GM06990 (cell line): ENCODE data around the gene DKC1.

ENCODE experiments used
- DNase-seq: peaks from one replicate; pipeline ENCODE4 v3.0.0-alpha.2; 2011; ENCODE audit not compliant: insufficient read length; ENCODE audit errors: extremely low read depth
- H3K27me3 ChIP-seq: replicated peaks from 2 replicates; pipeline ENCODE4 v1.6.0; 2011; ENCODE audit warnings: low read length; ENCODE audit not compliant: control insufficient read depth, insufficient read depth
- H3K36me3 ChIP-seq: 2 replicates; pipeline ENCODE4 v1.5.1; 2011; ENCODE audit warnings: low read length; ENCODE audit not compliant: control insufficient read depth, insufficient read depth
- H3K4me3 ChIP-seq: replicated peaks from 2 replicates; pipeline ENCODE4 v1.5.1; 2011; ENCODE audit warnings: low read depth, mild to moderate bottlenecking, control low read depth, low read length
- CTCF ChIP-seq: IDR thresholded peaks from 2 replicates; pipeline ENCODE4 v1.5.1; 2011; ENCODE audit warnings: low read length, control low read depth, mild to moderate bottlenecking, inconsistent platforms; ENCODE audit not compliant: insufficient read depth, poor library complexity, severe bottlenecking

DKC1 gene

DNA sequence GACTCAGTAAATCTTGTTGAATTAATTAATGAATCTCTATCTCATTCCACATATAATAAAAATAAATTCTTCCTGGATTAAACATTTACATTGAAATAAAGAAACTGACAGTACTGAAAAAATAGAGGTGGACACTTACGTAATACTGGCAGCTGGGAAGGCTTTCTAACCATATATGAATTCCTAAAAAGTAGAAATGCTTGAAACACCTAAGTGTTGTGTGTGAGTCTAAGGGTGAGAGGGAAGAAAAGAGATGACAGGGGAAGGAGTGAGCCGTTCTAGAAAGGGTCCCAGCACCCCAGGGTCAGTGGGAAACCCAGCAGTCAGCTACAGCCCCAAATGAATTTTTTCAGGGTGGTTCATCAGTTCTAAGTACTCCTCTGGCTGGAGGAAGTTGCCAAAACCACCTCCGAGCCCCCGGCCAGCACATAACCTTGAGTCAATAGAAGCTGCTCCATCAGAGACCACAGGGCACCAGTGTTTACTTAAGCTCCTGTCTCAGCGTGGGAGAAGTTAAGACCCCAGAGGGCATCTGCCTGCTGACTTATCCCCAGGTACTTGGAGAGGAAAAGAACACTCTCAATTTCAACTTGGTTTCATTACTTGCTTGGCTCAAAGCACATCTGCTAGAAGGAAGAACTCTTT is 30.1 kb upstream of the DKC1 start:
- no peaks in the 10 kb centered on the region for H3K36me3 ChIP-seq
- no peak for TF ChIP-seq CTCF
- no peaks in the 10 kb centered on the region for H3K27me3 ChIP-seq
- no peak for DNase-seq
- H3K4me3 ChIP-seq = no peak overlapping the region

GRCh38 chrX:154733066-154733425 is 29.6 kb upstream of the DKC1 start:
- Histone ChIP-seq H3K4me3 (no peak overlapping the region), H3K27me3 (no peaks in the 10 kb centered on the region), H3K36me3 (no peaks in the 10 kb centered on the region)
- no peak for TF ChIP-seq CTCF
- DNase-seq = no peak

DNA sequence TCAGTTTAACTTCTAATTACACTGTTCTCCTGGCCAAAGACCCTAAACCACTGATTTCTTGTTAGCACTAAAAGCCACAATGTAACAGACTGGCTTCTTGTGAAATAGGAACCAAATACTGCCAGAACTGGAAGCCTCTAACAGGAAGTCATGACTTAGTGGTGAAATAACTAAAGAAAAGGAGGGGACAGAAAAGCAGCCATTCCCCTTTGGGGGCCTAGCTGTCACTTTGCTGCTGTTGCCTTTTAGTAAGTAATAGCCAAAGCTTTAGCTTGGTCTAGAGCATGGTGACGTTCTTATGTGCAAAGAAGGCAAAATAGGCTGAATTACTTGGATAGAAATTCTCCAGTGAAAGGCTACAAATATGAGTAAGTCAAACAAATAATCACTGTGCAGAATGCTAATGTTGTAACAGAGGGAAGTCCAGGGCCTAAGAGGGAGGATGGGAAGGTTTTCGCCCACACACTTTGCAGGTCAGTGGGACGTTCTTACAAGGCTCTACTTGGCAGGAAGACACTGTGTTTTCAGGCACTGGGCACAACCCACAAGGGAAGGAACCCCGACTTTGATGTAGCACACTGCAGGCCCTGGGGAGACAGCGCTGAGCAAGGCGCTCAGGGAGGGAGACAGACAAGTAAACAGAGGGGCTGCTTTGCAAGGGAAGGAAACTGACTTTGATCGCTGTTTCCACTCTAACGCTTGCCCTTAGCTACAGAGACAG is 28.4 kb upstream of the DKC1 start:
- no peak for TF ChIP-seq CTCF
- Histone ChIP-seq H3K36me3 (no peaks in the 10 kb centered on the region), H3K27me3 (no peaks in the 10 kb centered on the region), H3K4me3 (no peak overlapping the region)
- no peak for DNase-seq

- H3K4me3 ChIP-seq = no peak overlapping the region
- no peak for TF ChIP-seq CTCF
Measured at GRCh38 chrX:154735695-154736393, 26.8 kb upstream of the DKC1 start.

GRCh38 chrX:154737136-154737535 is 25.5 kb upstream of the DKC1 start:
- H3K4me3 ChIP-seq = no peak overlapping the region
- no peak for DNase-seq
- no peaks in the 10 kb centered on the region for H3K27me3 ChIP-seq
- H3K36me3 ChIP-seq = no peaks in the 10 kb centered on the region
- TF ChIP-seq CTCF = no peak

More at GRCh38 chrX:154735695-154736393, 26.8 kb upstream of the DKC1 start:
- no peaks in the 10 kb centered on the region for H3K36me3 ChIP-seq
- no peak for DNase-seq
- H3K27me3 ChIP-seq = no peaks in the 10 kb centered on the region
